ENCODE data around the gene DNAAF2.
"Not testable (repeated sequence)": the region's sequence is repeated elsewhere in the genome, so short reads cannot be mapped to it uniquely, and the experiment has no call there.

Gene DNAAF2, protein sequence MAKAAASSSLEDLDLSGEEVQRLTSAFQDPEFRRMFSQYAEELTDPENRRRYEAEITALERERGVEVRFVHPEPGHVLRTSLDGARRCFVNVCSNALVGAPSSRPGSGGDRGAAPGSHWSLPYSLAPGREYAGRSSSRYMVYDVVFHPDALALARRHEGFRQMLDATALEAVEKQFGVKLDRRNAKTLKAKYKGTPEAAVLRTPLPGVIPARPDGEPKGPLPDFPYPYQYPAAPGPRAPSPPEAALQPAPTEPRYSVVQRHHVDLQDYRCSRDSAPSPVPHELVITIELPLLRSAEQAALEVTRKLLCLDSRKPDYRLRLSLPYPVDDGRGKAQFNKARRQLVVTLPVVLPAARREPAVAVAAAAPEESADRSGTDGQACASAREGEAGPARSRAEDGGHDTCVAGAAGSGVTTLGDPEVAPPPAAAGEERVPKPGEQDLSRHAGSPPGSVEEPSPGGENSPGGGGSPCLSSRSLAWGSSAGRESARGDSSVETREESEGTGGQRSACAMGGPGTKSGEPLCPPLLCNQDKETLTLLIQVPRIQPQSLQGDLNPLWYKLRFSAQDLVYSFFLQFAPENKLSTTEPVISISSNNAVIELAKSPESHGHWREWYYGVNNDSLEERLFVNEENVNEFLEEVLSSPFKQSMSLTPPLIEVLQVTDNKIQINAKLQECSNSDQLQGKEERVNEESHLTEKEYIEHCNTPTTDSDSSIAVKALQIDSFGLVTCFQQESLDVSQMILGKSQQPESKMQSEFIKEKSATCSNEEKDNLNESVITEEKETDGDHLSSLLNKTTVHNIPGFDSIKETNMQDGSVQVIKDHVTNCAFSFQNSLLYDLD

DNA sequence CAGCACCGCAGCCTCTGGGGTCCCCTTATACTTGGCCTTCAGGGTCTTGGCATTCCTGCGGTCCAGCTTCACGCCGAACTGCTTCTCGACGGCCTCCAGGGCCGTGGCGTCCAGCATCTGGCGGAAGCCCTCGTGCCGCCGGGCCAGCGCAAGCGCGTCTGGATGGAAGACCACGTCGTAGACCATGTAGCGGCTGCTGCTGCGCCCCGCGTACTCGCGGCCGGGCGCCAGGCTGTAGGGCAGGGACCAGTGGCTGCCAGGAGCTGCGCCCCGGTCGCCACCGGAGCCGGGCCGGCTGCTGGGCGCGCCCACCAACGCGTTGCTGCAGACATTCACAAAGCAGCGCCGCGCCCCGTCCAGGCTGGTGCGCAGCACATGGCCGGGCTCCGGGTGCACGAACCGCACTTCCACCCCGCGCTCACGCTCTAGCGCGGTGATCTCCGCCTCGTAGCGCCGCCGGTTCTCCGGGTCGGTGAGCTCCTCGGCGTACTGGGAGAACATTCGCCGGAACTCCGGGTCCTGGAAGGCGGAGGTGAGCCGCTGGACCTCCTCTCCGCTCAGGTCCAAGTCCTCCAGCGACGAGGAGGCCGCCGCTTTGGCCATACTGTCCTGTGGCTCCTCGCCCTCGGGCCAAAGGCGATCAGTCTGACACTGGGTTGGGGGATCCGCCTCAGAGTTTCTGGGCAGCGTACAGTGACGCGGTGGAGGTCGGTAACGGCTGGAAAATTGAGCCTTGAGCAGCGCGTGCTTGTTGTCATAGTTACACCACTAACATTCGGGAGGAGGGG is at the start of gene DNAAF2:
Gene DNAAF2, minus strand, starts transcription at position 698 of the 788 bp plus-strand sequence. Its CDS starts 95 bp downstream, at position 603.
- peak; percentile 83 for DNase-seq (ENCODE audit: low spot score)

DNA sequence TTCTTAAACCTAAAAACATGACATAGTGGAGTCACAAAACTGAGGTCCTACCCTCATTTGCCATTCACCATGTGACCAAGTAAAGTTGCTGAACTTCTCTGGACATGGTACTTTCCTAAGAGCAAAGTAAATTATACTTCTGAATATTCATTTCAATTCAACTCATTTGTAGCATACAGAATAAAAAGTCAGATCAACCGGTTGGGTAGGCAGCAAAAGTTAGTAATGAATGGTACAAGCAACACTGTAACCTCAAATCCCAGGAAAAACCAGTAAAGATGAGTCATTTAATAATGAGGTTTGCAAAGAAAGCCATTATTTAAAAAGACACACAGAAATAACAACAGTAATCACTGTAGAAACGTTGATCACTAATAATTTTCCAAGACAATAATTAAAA is 44.2 kb upstream of the DNAAF2 start:
- DNase-seq (ENCODE audit: low spot score), result no peak

DNA sequence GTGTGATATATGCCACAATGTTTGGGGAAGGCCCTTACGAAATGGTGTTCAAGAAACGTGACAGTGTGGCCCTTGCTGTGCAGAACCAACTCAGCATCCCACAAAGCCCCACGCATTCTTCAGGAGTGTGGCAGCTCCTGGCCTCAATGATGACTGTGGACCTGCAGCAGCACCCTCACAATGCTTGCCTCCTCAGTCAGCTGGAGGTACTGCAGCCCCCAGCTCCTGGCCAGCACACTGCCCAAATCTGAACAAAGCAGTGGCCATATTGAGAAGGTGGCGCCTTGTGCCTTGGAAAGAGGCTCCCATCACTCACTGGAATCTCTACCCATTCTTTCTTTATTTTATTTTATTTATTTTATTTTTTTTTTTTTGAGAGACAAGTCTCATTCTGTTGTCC is 42.6 kb upstream of the DNAAF2 start:
- no peak for DNase-seq (ENCODE audit: low spot score)

DNA sequence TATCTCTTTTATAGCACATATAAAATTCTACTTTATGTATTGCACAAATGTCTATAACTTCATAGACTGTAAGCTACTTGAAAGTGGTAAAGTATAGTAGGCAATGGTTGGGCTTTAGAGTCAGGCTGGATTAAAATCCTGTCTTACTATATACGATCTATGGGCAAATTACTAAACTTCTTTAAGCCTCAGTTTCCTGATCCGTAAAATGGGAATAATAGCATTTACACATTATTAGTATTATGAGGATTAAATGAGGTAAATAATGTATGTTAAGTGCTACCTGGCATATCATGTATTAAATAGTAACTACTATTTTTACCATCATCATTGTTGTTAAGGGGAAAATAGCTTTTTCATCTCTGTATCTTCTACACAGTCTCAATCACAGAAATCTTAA is 38.5 kb upstream of the DNAAF2 start:
- no peak for DNase-seq (ENCODE audit: low spot score)

DNA sequence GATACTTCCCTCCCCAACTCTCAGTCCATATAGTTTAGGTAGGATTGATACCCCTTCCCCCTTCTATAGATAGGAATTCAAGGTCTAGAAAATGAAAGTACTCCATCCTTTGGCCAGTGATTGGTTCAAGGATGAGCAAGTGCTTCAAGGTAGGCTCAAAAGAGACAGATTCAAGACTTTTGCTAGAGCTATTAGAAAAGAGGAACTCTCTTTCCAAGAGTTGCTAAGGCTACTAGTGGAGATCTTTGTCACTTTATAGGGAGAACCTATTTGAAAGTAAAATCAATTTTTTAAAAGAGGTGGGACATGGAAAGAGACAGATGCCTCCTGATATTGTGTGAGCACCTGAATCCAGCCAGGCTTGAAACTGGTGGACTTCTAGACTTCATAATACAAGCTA is 35.4 kb upstream of the DNAAF2 start:
- no peak for DNase-seq (ENCODE audit: low spot score)

DNA sequence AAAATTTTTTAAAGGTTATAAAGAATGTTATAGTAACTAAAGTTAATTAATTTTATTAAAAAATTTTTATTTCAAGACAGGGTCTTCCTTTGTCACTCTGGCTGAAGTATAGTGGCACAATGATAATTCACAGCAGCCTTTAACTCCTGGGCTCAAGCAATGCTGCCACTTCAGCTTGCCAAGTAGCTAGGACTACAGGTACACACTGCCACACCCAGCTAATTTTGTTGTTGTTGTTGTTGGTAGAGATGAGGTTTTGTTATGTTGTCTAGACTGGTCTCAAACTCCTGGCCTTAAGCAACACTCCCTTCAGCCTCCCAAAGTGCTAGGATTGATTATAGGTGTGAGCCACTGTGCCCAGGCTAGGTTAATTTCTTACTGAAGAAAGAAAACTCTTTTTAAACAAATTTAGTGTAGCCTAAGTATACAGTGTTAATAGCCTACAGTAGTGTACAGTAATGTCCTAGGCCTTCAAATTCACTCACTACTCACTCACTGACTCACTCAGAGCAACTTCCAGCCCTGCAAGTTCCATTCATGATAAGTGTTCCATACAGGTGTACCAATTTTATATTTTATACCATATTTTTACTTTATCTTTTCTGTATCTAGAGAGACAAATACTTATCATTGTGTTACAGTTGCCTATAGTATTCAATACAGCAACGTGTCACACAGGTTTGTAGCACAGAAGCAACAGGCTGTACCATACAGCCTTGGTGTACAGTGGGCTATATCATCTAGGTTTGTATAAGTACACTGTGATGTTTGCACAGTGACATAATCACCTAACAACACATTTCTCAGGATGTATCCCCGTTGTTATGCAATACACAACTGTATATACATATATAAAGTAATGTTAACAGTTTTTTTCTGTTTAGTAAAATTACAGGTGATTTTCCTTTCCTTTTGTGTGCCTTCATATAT is 24.7 kb upstream of the DNAAF2 start:
- DNase-seq (ENCODE audit: low spot score), result no peak

DNA sequence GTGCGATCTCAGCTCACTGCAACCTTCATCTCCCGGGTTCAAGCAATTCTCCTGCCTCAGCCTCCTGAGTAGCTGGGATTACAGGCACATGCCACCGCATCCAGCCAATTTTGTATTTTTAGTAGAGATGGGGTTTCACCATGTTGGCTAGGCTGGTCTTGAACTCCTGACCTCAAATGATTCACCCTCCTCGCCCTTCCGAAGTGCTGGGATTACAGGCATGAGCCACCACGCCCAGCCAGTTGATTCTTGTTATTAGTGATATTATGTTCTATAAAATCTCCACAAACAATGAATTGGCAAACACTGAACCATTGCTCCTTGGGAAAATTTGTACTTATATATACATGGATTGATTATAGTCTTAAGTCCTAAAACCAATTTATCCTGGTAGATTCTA is 22.5 kb upstream of the DNAAF2 start:
- DNase-seq (ENCODE audit: low spot score), result not testable (repeated sequence)

DNA sequence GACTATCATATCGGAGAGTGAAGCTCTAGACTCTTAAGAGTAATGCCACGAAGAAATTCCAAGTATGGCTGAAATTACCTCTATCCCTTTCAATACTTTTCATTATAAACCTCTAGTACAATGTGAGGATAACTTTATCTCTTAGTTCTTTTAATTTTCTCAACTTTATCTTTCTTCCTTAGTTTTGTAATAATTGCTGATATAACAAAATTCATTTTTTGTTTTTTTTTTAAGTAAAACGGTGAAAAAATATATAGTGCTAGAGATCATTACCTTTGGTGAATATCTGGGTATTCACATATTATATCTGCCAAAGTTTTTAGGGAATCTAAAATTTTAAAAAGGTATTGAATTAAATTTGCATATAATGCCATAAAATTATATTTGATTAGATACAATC is 19.5 kb upstream of the DNAAF2 start:
- DNase-seq (ENCODE audit: low spot score), result no peak

DNA sequence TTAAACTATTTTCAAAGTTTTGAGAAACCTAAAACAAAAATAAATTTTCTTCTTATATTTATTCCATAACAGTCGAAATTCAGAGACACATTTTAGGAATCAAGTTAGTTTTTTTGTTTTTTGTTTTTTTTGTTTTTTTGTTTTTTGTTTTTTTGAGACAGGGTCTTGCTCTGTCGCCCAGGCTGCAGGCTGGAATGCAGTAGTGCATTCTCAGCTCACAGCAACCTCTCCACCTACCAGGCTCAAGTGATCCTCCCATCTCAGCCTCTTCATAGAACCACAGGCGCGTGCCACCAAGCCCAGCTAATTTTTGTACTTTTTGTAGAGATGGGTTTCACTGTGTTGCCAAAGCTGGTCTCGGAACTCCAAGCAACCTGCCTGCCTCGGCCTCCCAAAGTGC is 18.5 kb upstream of the DNAAF2 start:
- DNase-seq (ENCODE audit: low spot score), result no peak

DNA sequence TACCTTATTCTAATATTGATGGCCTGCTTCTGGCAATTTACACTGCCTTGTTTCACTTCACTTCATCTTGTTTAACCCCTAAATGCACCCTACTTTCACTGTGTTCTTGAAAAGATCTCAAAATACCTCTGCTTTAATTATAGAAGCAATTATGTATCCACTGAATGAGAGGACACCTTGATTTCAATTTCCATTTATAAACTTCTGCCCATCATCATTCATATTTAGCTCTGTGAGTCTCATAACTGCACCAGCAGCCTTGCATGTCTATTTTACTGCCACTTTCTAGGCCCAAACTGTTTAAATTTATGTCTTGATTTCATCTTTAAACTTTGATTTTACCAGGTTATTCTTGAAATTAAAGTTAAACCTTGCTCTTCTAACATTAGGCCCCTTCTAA is 7.1 kb upstream of the DNAAF2 start:
- no peak for DNase-seq (ENCODE audit: low spot score)

DNA sequence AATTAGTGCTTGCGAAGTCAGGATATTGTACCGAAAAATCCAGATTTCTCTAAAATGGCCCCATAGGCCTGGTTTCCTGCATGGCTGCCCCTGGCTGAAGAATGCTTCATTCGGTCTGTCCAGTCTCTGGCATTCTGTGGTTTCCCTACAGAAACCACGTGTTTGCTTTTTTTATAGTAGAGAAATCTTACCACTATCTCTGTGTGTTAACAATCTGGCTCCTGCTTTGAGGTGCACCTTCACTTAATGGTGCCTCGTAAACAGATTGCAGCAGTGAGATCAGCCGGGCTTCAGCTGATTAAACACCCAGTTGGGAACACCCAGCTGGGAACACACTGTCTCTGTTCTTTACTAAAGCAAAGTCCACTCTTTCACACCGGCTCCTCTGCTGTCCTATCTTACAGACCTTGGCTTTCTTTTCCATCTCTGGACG is 6.7 kb upstream of the DNAAF2 start:
- no peak for DNase-seq (ENCODE audit: low spot score)

DNA sequence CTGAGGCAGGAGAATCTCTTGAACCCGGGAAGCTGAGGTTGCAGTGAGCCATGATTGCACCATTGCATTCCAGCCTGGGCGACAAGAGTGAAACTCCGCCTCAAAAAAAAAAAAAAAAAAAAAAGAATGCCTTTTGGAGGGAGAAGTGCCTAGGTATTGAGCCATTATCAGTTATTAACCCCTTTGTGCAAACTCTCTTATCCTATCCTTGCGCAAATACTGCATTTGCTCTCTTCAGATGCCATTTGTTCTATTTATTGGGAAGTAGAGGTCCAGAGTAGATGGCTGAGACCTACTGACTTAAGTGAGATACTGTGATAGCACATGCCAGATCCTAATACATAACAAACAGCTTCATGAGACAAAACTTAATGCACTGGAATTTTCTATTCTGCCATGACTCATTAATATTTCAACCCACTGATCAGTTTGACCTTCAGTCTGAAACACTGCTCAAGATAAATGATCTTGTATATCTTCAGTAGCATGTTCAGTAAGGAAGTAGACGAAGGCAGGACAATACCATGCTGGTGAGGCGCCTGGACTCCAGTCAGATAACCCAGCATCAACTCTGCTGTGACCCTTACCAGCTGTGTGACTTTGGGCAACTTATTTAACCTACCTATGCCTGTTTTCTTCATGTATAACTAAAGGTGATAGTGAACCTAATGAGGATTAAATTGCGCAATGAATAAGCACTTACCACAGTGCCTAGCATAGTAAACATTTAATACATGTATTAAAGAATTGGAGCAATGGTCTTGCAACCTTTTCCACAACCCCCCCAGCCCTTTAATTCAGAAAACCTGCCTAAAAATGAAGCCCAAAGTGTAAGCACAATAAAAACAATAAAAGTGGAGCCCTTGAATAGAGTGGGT is 5.7 kb upstream of the DNAAF2 start:
- DNase-seq (ENCODE audit: low spot score), result no peak

DNA sequence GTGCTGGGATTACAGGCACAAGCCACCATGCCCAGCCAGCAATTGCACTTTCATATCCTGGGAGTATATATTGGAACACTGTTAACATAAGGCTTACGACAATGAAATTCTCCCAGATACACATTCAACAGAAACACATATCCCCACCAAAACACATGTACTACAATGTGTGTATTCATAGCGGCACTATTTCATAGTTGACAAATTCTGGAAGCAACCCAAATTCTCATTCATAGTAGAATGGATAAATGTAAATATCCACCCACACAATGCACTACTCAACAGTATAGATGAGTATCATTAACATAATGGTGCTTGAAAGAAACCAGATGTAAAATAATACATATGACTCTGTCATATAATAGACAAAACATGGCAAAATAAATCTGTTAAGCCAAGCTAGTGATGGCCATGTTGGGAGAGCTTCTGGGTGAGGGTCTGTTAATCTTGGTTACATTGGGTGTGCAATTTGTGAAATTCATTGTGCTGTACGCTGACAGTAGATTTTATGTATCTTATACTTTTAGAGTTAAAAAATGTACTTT is 2.6 kb upstream of the DNAAF2 start:
- DNase-seq (ENCODE audit: low spot score), result no peak

DNA sequence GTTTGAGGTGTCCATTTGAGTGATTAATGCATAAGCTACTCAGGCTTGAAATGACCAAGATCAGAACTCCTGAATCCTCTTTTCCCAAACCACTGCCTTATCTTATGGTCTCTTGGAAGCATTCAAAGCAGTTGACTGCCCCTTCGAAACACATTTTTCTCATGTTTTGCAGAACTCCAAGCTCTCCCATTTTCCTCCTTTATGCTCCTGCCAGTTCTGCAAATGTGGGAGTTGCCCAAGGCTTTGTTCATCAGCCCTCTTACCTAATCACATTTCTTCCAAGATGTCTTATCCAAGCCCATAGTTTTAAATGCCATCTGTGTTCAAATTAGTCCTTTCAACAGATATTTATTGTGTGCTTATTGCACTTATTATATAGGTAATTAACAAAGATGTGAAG is 1.8 kb upstream of the DNAAF2 start:
- no peak for DNase-seq (ENCODE audit: low spot score)

DNA sequence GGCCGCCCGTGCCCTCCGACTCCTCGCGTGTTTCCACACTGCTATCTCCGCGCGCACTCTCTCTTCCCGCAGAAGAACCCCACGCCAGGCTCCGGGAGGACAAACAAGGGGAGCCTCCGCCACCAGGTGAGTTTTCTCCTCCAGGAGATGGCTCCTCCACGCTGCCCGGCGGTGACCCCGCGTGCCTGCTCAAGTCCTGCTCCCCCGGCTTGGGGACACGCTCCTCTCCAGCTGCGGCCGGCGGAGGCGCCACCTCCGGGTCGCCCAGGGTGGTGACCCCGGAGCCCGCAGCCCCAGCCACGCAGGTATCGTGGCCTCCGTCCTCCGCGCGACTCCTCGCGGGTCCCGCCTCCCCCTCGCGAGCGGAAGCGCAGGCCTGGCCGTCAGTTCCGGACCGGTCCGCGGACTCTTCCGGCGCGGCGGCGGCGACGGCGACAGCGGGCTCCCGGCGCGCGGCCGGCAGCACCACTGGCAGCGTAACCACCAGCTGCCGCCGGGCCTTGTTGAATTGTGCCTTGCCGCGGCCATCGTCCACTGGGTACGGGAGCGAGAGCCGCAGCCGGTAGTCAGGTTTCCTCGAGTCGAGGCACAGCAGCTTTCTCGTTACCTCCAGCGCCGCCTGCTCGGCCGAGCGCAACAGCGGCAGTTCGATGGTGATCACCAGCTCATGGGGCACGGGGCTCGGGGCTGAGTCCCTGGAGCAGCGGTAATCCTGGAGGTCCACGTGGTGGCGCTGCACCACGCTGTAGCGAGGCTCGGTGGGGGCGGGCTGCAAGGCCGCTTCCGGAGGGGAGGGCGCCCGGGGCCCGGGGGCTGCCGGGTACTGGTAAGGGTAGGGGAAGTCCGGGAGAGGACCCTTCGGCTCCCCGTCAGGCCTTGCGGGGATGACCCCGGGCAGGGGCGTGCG is 1.2 kb downstream of the DNAAF2 start:
- DNase-seq (ENCODE audit: low spot score), result peak; percentile 97

DNA sequence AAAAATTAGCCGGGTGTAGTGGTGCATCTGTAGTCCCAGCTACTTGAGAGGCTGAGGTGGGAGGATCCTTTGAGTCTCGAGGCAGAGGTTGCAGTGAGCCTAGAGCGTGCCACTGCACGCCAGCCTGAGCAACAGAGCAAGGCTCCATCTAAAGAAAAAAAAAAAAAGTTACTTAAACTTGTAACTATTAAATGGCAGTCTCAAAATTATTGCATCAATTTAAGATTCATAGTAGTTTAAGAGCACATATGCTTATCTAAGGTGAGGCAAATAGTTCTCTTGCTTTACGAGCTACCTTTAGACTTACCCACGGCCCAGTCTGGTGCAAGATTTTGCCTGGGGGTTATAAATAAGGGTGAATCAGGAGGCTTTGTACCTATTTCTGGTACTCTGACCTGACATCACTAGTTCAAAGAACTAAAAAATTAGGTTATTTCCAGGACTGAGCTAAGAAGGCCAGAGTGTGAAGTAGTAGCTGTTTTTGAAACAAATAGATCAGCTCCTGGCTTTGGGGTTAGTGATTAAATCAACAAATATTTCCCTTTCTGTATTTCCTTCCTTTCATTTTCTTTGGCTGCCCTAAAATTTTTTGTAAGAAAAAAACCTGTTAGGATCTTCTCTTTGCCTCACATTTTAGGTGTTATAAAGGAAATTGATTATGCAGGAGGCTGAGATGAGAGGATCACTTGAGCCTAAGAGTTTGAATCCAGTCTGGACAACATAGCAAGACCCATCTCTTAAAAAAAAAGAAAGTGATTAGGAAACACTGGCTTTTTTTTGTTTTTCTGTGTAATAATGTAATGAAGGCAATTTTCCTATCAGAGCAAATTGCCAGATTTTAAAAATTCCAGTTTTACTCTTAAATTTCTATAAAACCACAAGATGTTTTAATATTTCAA is 10.9 kb downstream of the DNAAF2 start:
- DNase-seq (ENCODE audit: low spot score), result no peak

DNA sequence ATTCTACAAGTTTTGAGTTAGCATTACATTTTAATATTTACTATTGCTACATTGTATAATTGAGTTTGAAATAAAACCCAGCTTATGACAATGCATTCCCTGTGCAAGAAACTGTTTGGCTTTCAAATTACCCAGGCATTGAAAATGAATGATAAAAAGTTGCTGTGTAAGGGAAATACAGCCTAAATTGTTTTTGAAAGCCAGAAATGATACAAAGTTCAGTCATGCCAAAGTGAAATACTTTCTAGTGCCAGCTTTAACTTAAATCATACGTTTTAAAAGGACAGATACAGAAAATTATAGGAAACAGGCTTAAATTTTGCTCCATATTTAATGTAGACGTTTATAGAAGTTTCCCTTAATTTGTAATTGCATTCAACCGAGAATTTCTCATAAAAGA is 11.7 kb downstream of the DNAAF2 start:
- DNase-seq (ENCODE audit: low spot score), result no peak

All from ecto neural progenitor cell (in vitro differentiated cells).